ENCODE data around the gene TENM3. TPM values are rescaled to one million over a fixed set of nuclear protein-coding genes. Genes with fewer than 3 reads are reported as not detected.

TENM3 gene
- total and polyA plus RNA-seq, 2 of the 8 experiments (the other 6 are each of a cell fraction or from before 2014, with no cell fraction given) = 36.9 to 69.3 TPM

DNA sequence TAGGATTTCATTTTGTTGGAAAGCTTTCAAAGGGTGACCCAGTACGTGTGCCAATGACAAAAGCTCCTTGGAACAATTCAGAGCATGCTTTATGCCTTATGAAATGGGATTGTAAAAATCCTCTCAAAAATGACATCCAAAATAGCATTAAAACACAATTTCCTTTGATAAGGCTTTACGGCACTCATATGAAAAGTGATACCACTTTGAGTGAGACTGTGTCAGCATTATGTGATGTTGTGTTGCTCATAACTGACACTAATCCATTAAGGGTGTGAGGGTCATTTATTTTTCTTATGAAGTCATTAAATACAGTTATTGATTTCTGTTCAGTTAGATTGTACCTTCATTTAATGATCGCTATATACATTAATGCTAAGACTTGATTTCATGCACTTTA is 250.2 kb downstream of the TENM3 start:
- H3K36me3 ChIP-seq (ENCODE audit: control insufficient read depth in 2 of 4, insufficient read depth in 4 of 4, low read length in 3 of 4) = no peaks in the 10 kb centered on the region
- no peak overlapping the region for H2BK120ac ChIP-seq (replicated peaks; ENCODE audit: low read depth, low read length)
- no peak for TF ChIP-seq EZH2 (IDR thresholded peaks at IDR 0.05; ENCODE audit: low read depth, low read length, severe bottlenecking)
- TF ChIP-seq SP4 (IDR thresholded peaks at IDR 0.05; ENCODE audit: low read length) = no peak
- no peak for TF ChIP-seq SAP30 (IDR thresholded peaks at IDR 0.05; ENCODE audit: insufficient read depth, insufficient replicate concordance, low read length)
- TF ChIP-seq SIRT6 (IDR thresholded peaks at IDR 0.05; ENCODE audit: low read length) = no peak
- no peak for TF ChIP-seq CHD1 (IDR thresholded peaks at IDR 0.05; ENCODE audit: low read depth, low read length)
- no peak for TF ChIP-seq BCL11A (IDR thresholded peaks at IDR 0.05; ENCODE audit: low read depth in 2 of 2, low read length in 2 of 2)
- TF ChIP-seq KDM4A (IDR thresholded peaks at IDR 0.05; ENCODE audit: low read depth, low read length, severe bottlenecking) = no peak
- CTCF ChIA-PET (ENCODE audit: partially characterized antibody) = no interaction called here
- no peaks in the 10 kb centered on the region for H3K27me3 ChIP-seq (replicated peaks in 1 of 4; ENCODE audit: control insufficient read depth in 3 of 4, extremely low read depth in 1 of 4, insufficient read depth in 3 of 4, low read length in 3 of 4)
- no peak overlapping the region for H3K27ac ChIP-seq (ENCODE audit: low read depth, low read length)
- H3K9me3 ChIP-seq (ENCODE audit: insufficient read depth in 2 of 2, low read depth in 1 of 2, low read length in 1 of 2) = no peaks in the 10 kb centered on the region
- no peak overlapping the region for H2BK15ac ChIP-seq (ENCODE audit: low read length)
- H3K4me2 ChIP-seq (ENCODE audit: insufficient read depth in 1 of 2, low read depth in 2 of 2, low read length in 2 of 2) = no peak overlapping the region
- H3K4me1 ChIP-seq (replicated peaks in 1 of 4; ENCODE audit: control insufficient read depth in 3 of 4, insufficient read depth in 4 of 4, low read length in 3 of 4) = peaks cover 0 to 9% (median 3%) of the 10 kb centered on the region in 4 experiments; a peak in 3 of 7 replicates
- no peak overlapping the region for H3K9ac ChIP-seq (replicated peaks in 1 of 4; ENCODE audit: extremely low read depth in 1 of 4, low read depth in 3 of 4, low read length in 3 of 4)
- no peak for DNase-seq (ENCODE audit: low read depth in 1 of 2, low spot score in 2 of 2)
- H3K79me2 ChIP-seq (ENCODE audit: control insufficient read depth in 1 of 2, insufficient read depth in 2 of 2, low read length in 2 of 2) = peaks cover 0 to 79% of the 10 kb centered on the region in 2 experiments; a peak in 2 of 4 replicates
- no peak overlapping the region for H3K56ac ChIP-seq (replicated peaks; ENCODE audit: insufficient read length, low read depth, low read length)
- H3K23me2 ChIP-seq (ENCODE audit: low read depth, low read length) = no peaks in the 10 kb centered on the region; the same call in 1 of the 2 replicates
- no peak overlapping the region for H2BK5ac ChIP-seq (ENCODE audit: low read depth, low read length)
- no peak overlapping the region for H3K14ac ChIP-seq (ENCODE audit: insufficient read length)
- H2AFZ ChIP-seq (ENCODE audit: low read length) = no peak overlapping the region
- H3K18ac ChIP-seq (ENCODE audit: extremely low read depth, low read length) = no peak overlapping the region
- H3K4ac ChIP-seq (replicated peaks; ENCODE audit: insufficient read length, low read depth, low read length) = no peak overlapping the region
- no peak overlapping the region for H4K91ac ChIP-seq (replicated peaks; ENCODE audit: insufficient read length, low read length)
- POLR2A ChIA-PET (ENCODE audit: partially characterized antibody) = no interaction called here
- H3K23ac ChIP-seq (ENCODE audit: insufficient read length) = no peak overlapping the region
- no peak overlapping the region for H4K5ac ChIP-seq (ENCODE audit: insufficient read length, low read depth, low read length)
- no peak overlapping the region for H2BK20ac ChIP-seq (ENCODE audit: low read length)
- 90% methylated on average over 3 of the region's 3 CpGs; no CpG with 5 or more reads in 1 of the 2 experiments for WGBS, 2 experiments (ENCODE audit: extremely low coverage in 1 of 2, insufficient coverage in 1 of 2, insufficient read length in 1 of 2, insufficient replicate concordance in 2 of 2, low coverage in 1 of 2, low lambda C conversion rate in 2 of 2, missing lambda C conversion rate in 1 of 2)
- H4K20me1 ChIP-seq (replicated peaks in 1 of 2; ENCODE audit: control insufficient read depth in 1 of 2, insufficient read depth in 2 of 2, low read length in 2 of 2) = peaks cover 0 to 4% of the 10 kb centered on the region in 2 experiments
- FAIRE-seq = no peak
- H4K8ac ChIP-seq (ENCODE audit: extremely low read depth, insufficient read depth, low read length) = no peak overlapping the region
- no peaks in the 10 kb centered on the region for H3K79me1 ChIP-seq (ENCODE audit: low read depth, low read length)
- no peak overlapping the region for H2BK12ac ChIP-seq (ENCODE audit: low read depth, low read length)
- H3K4me3 ChIP-seq (ENCODE audit: extremely low read depth in 1 of 4, insufficient read depth in 2 of 4, low read depth in 3 of 4, low read length in 4 of 4) = no peak overlapping the region
- H2AK5ac ChIP-seq (ENCODE audit: low read depth, low read length) = no peak overlapping the region
